ENCODE measurements around the gene CLDN7.
A peak's percentile ranks its signal among the peaks of the same experiment; 100 is the strongest.

The CLDN7 gene

GRCh38 chr17:7237266-7237760, 25.0 kb downstream of the CLDN7 start:
- DNase-seq (ENCODE audit: low read depth, low spot score): no peak

DNA sequence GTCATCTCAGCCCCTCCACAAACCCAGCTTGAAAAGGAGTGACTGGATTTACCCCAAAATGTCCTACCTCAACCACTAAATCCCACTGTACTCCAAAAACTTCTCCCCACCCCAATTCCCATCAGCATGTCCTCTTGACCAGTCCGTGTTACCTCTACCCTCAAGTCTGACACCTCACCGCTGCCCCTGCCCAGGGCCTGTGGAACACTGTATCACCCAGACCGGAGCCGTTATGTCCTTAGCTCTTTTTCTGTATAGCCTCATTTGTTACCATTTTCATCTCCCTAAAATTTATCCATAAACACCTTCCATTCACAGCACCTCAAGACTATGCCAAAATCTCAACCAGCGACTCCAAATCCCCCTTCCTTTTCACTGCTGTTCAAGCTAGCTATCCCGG, 25.5 kb downstream of the CLDN7 start:
- no peak for DNase-seq (ENCODE audit: low read depth, low spot score)

GRCh38 chr17:7235693-7236665, 26.3 kb downstream of the CLDN7 start:
- no peak for DNase-seq (ENCODE audit: low read depth, low spot score)

DNA sequence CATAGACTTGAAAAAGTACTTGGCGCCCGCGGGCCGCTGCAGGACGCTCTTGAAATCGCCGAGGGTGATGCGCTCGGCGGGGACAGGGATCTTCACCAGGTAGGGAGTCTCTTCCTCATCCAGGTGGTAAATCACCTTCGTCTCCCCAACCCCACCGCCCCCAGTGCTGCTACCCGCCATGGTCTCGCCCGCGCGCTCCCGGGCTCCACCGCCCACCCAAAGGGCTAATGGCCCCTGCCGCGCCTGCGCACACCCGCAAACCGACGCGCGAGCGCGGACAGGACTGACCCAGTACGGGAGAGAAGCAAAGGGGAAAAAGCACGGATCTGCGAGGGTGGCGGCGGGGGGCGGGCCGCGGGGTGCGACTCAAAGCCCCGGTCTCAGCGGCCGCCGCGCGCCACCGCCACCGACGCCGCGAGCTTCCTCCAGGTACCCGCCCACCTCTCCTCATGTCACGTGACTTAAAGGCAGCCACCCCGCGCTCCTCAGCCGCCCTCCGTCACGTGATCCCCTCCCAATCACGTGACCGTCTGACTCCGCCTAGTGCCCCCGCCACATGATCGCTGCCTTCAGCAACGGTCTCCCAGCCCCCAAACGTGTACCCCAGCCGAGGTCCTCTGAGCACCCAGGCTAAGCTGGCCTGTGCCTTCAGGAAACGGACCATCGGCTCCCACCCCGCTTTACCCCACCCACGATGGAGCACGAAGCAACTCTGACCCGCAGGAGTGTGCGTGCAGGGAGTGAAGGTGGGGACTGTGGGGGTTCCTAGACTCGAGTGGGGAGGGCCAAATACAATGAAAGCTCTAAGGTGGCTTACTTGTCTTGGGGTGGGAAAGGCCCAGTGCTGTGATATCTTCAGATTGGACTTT, 28.0 kb downstream of the CLDN7 start, which contains the start of gene DVL2:
Gene DVL2 (minus strand): TSS at position 435 of the 869 bp plus-strand sequence. CDS start 255 bp downstream, at position 180.
- DNase-seq (ENCODE audit: low read depth, low spot score): peak; percentile 81

DNA sequence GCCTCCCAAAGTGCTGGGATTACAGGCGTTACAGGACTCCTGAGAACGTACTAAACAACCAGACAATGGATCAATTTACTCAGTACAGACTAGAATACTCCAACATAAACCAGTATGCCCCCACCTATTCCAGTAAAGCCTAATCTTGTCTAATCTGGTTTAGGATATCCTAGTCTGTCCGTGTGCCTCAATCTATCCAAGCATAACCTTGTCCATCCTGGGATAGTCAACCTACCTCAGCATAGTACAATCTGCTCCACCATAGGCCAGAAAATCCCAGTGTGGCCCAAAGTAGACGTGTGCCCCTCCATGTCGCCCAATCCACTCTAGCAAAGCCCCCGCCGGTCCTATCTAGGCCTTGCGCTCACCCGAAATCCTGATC, 28.6 kb downstream of the CLDN7 start:
- no peak for DNase-seq (ENCODE audit: low read depth, low spot score)

DNA sequence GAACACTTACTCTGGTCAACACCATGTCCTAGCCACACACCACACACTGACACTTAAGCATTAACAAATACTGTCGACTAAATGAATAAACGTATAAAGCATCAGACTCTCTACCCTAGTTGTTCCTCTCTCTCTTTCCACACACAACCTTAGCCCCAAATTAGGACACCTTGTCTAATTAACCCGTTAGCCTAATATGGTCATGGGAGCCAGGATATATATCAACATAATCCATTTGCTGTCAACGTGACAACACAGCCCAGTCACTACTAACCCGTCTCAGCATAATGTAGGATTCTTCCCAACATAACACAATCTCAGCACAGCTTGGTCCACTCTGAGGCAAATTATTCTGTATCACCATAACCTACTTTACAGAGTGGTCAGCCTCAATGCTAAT, 30.2 kb downstream of the CLDN7 start:
- DNase-seq (ENCODE audit: low read depth, low spot score): no peak

- DNase-seq (ENCODE audit: low read depth, low spot score): no peak
Measured at GRCh38 chr17:7229504-7229903, 32.8 kb downstream of the CLDN7 start.

GRCh38 chr17:7228920-7229319, 33.4 kb downstream of the CLDN7 start:
- no peak for DNase-seq (ENCODE audit: low read depth, low spot score)

GRCh38 chr17:7226721-7227710, 35.3 kb downstream of the CLDN7 start:
- no peak for DNase-seq (ENCODE audit: low read depth, low spot score)

DNA sequence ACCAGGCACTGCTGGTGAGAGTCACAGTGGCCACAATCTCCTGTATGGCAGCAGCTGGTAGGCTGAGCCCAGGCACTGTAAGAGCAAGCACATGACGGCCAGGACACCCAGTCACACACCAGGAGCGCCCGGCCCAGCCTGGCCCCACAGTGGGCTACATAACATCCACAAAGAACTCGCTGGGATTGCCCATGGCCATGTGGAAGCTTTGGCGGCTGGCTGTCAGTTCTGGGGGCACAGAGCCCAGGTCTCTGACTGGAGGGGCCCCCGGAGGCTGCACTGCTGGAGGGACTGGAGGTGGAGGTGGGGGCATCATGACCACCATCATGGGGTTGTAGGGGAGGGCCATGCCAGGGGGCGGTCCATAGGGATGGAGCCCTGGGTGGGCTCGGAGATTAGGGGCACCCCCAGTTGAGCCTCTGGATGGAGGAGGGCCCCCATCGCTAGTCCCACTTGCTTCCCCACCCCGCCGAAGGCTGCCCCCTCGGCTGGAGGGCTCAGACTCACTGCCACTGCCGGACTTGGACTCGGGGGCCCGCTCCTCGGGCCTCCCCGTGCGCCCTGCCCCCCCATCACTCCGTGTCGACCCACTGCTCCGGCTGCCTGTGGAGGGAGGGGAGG, 36.5 kb downstream of the CLDN7 start:
- DNase-seq (ENCODE audit: low read depth, low spot score): no peak

GRCh38 chr17:7224661-7225111, 37.6 kb downstream of the CLDN7 start:
- no peak for DNase-seq (ENCODE audit: low read depth, low spot score)

DNA sequence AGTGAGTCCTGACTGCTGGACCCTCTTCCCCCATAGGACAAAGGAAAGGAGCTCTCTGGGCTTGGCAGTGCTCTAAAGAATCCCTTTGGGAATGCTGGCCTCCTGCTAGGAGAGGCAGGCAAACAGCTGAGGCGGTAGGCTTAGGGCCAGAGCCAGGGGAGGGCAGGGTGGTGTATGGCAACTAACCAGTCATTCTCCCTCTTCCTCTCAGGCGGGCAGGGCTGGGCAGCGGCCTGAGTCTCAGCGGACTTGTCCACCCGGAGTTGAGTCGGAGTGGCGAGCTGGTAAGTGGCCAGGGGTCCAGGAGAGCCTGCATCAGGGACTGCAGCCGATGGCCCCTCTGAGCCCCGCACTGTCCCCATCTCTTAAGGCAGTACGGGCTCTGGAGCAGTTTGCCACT, 38.2 kb downstream of the CLDN7 start:
- DNase-seq (ENCODE audit: low read depth, low spot score): no peak

DNA sequence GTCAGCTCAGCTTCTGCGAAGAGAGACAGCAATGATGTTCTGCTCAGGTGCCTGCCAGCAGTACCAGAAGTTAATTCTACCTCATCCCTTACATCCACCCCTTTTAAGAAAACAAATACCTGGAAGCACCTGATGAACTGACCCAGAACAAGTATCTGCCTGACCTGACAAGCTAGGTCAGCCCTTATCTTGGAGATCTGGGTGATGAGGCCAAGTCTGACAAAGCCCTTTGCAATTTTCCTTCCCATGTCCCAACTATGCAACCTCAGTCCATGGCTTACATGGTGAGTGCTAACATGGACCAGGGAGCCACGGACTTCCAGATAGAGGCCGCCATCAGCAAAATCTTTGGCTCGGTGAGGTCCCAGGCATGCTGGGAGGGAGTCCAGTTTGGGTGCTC, 38.9 kb downstream of the CLDN7 start:
- DNase-seq (ENCODE audit: low read depth, low spot score): no peak

GRCh38 chr17:7222972-7223292, 39.3 kb downstream of the CLDN7 start:
- DNase-seq (ENCODE audit: low read depth, low spot score): no peak

DNA sequence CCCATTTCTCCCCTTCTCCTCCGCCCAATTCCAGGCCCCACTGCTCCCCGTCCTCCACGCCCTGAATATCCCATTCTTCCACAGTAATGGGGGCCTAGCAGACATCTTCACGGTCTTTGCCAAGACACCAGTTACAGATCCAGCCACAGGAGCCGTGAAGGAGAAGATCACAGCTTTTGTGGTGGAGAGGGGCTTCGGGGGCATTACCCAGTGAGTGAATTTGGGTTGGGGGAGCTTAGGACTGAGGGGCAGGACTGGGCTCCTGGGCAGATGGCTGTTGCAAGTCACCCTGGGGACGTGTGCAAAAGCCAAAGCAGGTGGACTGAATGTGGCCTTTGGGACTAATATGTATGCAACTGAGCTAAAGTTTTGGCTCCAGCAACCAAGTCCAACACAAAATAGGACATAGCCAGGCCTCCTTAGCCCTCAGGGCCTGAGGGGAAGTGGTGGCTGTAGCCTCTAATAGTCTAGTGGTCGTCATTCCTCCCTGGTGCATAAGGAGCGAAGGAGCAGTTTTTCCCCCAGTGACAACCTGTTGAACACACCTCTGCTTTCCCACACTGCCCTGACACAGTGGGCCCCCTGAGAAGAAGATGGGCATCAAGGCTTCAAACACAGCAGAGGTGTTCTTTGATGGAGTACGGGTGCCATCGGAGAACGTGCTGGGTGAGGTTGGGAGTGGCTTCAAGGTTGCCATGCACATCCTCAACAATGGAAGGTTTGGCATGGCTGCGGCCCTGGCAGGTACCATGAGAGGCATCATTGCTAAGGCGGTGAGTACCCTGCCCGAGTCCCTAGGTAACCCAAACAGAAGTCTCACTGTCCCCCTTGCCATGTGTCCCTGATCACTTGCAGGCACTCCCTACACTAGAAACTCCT, 39.9 kb downstream of the CLDN7 start:
- DNase-seq (ENCODE audit: low read depth, low spot score): no peak

- DNase-seq (ENCODE audit: low read depth, low spot score): no peak
Measured at GRCh38 chr17:7221278-7222092, 40.8 kb downstream of the CLDN7 start.

DNA sequence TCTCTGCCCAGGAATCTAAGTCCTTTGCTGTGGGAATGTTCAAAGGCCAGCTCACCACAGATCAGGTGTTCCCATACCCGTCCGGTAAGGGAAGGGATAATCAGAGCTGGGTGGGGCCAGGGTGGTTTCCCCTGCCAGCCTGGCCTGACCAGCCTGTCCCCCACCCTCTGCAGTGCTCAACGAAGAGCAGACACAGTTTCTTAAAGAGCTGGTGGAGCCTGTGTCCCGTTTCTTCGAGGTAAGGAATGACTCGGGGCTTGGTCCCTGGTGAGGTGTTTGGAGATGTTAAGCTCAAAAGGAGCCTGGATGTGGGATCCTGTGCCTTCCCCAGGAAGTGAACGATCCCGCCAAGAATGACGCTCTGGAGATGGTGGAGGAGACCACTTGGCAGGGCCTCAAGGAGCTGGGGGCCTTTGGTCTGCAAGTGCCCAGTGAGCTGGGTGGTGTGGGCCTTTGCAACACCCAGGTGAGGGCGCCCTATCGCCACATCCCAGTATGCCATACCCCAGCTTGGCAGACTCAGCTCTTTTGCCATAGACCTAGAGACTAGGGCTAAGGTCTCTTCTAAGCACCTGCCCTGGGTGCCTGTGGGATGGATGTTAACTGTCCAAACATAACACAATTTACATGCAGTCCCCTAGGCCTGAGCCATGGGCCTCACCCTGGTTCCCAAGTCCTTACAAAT, 41.5 kb downstream of the CLDN7 start:
- DNase-seq (ENCODE audit: low read depth, low spot score): no peak

All from brain pericyte (primary cell).